Measurements from ENCODE around the gene OR11G2.
"Not testable (repeated sequence)": the region's sequence is repeated elsewhere in the genome, so short reads cannot be mapped to it uniquely, and the experiment has no call there.

OR11G2 gene

DNA sequence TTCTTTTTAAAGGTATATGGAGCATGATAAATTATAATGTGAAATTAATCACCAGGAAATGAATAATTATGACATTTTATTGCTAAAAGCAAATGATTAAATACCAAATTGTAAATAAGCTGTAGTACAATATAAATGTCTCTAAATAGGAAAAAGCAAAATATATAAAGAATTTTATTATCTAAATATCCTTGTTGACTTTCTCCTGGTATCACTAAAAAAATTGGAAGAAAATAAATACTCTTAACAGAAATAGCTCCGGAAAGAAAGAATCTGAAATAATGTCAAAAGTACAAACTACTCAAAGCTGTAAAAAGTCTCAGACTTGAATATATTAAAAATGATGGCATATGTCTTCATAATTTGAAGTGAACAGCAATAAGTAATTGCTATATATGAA, 38.0 kb downstream of the OR11G2 start, which contains the start of gene OR11H7:
OR11H7 (plus strand) TSS at position 301 of the 400 bp plus-strand sequence.
- DNase-seq: no peak

- DNase-seq: not testable (repeated sequence)
These were observed 44.7 kb downstream of the OR11G2 start for GRCh38 chr14:20235415-20235814.

DNA sequence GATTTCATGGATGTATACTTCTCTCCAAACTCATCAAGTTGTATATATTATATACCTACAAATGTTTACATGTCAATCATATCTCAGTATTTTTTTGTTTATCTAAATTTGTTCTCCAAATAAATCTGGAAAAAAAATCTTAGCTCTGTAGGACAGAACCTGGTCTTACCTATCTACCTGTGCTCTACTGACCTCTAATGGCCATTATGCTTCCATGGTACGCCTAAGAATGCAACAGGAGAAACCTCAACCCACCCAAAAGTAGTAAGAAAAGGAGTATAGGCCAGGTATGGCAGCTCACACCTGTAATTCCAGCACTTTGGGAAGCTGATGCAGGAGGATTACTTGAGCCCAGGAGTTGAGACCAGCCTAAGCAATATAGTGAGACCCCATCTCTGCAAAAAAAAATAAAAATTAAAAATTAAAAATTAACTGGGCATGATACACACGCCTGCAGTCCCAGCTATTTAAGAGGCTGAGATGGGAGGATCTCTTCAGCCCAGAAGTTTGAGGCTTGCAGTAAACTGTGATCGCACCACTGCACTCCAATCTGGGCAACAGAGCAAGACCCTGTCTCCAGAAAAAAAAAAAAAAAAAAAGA, 57.0 kb downstream of the OR11G2 start:
- DNase-seq: no peak
